Stimulated activated CD8-positive, alpha-beta memory T cell treated with anti-CD3 and anti-CD28 coated beads, Interleukin-12 subunit alpha, Interleukin-12 subunit beta, amount 100 ng/mL, for 24 hours (primary cell): ENCODE results near the gene GNGT1.

Experiments
- DNase-seq: peaks from one replicate; pipeline ENCODE4 v3.0.0-alpha.2; 2020; ENCODE audit errors: extremely low read depth

GNGT1 gene

DNA sequence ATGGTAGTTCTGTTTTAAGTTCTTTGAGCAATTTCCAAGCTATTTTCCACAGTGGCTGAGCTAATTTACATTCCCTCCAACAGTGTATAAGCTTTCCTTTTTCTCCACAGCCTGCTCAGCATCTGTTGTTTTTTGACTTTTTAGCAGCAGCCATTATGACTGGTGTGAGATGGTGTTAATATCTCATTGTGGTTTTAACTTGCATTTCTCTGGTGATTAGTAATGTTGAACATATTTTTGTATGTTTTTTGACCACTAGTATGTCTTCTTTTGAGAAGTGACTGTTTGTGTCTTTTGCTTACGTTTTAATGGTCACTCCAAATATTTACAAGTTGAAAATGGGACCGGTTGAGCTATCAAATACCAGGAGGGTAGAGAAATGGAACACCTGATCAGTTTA lies 35.6 kb downstream of the GNGT1 start:
- DNase-seq = no peak

- no peak for DNase-seq
Observed at GRCh38 chr7:93943816-93944540, 37.6 kb downstream of the GNGT1 start.

- no peak for DNase-seq
Observed at GRCh38 chr7:93944673-93945072, 38.3 kb downstream of the GNGT1 start.

GRCh38 chr7:93945083-93945482 lies 38.7 kb downstream of the GNGT1 start:
- DNase-seq = no peak

GRCh38 chr7:93945756-93946535 lies 39.6 kb downstream of the GNGT1 start:
- no peak for DNase-seq

DNA sequence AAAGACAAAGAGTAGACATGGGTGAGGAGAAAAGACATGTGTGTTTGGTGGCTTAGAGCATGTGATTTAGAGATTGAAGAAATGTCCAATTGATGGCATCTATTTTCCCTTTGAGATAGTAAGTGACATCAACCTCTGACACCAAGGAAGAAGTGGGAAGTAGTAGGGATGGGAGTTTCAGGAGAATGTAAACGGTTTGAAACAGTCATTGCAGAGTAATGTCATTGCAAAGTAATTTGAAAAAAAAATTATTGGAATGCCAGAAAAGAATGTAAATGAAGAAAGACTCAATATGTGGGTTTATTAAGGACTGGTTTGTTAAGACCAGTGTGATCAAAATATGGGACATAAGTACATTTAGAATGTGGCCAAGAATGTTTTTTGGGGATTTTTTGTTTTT lies 41.7 kb downstream of the GNGT1 start:
- DNase-seq = no peak

DNA sequence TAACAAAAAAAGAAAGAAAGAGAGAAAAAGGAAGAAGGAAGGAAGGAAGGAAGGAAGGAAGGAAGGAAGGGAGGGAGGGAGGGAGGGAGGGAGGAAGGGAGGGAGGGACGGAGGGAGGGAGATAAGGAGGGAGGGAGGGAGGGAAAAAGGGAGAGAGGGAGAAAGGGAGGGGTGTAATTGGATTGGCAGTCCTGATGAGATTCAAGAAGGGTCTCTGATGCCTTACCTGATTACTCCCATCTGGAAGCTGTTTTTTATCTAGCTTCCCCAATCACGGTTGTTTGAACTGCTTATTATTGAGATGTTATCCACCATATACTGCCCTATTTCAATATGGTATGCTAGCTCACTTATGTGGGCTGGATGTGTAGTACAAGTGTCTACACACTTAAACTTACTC lies 42.5 kb downstream of the GNGT1 start:
- DNase-seq = no peak

GRCh38 chr7:93949423-93949822 lies 43.1 kb downstream of the GNGT1 start:
- DNase-seq = no peak

DNA sequence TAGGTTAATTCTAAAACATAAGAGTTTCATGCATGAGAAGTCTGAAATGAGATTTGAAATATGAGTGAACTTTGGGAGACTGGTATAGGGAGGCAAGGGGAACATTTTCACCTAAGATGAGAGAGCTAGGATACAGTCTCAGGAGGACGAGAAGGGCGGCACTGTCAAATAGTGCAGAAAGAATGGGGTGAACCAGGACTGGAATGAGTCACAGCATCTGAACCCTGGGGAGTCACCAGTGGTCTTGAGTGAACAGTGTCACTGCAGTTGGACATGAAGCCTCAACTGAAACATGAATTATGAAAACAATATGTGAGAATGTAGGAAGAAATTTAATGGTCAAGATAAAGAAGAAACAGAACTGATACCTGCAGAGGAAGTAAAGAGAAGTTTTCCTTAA lies 48.9 kb downstream of the GNGT1 start:
- no peak for DNase-seq

DNA sequence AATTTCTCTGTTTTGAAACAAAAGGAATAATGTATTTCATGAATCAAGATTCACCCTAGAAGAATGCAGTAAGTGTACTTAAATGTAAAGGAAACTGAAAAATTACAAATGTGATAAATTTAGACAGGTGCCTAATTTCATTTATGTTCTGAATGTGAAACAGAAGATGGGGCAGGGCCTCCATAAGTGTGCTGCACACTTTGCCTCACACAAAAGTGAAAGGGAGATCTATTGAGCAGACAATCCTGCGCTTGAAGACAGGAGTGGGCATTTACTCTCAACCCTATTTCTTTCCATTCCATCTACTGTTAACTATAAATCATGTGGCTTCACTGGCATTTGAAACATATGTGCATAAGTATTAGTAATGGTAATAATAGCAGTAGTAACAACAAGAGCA lies 51.4 kb downstream of the GNGT1 start:
- DNase-seq = no peak

- DNase-seq = no peak
Observed at GRCh38 chr7:93958216-93958615, 51.8 kb downstream of the GNGT1 start.

DNA sequence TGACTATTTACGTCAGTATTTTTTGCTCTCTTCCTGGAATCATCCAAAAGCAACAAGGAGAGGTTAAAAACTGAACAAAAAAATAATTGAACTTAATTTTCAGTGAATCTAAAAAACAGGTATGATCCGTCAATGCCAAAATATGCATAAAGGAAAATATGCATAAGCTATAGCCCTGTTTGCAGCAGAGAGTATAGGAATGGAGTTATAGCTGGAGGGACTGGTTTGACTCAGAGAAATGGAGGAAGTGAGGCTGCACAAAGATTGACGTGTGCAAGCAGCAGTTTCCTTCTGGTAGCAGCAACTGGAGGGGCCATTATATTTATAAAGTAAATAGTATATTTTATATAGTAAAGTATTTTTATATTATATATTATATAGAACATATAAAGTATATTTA lies 52.3 kb downstream of the GNGT1 start:
- no peak for DNase-seq
